Measurements from ENCODE around the gene ASS1.

DNA sequence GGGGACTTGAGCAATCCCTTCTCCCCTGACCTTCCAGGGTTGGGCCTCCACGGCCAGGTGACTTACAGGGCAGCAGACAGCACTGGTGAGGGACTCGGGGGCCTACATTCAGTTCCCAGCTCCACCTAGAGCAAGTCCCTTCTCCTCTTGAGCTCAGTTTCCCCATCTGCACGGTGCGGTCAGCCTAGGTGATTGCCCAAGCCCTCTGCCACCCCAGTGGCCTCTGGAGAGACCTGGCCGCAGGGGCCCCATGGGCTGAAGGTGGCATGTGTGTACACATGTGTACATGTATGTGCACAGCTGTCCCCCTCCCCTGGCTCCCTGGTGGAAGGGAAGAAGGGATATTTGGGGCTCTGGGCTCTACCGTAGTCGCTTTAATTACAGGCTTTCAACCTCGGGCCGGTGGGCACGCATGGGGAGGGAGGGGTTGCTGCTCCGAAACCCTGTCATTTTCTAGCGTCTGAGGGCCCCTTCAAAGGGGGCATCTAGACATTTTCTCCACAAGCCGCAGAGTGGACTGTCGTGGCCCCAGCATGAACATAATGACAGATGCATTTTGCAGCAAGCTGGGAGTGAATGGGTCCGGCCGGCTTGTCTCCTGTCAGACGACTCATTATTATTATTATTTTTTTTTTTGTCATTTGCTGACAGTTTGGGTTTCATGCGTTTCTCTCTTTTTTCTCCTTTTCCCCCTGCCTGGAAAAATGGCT, 44.0 kb downstream of the ASS1 start:
- TF ChIP-seq, protein P1, sequence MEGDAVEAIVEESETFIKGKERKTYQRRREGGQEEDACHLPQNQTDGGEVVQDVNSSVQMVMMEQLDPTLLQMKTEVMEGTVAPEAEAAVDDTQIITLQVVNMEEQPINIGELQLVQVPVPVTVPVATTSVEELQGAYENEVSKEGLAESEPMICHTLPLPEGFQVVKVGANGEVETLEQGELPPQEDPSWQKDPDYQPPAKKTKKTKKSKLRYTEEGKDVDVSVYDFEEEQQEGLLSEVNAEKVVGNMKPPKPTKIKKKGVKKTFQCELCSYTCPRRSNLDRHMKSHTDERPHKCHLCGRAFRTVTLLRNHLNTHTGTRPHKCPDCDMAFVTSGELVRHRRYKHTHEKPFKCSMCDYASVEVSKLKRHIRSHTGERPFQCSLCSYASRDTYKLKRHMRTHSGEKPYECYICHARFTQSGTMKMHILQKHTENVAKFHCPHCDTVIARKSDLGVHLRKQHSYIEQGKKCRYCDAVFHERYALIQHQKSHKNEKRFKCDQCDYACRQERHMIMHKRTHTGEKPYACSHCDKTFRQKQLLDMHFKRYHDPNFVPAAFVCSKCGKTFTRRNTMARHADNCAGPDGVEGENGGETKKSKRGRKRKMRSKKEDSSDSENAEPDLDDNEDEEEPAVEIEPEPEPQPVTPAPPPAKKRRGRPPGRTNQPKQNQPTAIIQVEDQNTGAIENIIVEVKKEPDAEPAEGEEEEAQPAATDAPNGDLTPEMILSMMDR (IDR thresholded peaks at IDR 0.05) = no peak
- no peak for TF ChIP-seq POLR2A (IDR thresholded peaks at IDR 0.05)

Measured in uterus (tissue), 2 donors.